Measurements from ENCODE around the gene CSK.

DNA sequence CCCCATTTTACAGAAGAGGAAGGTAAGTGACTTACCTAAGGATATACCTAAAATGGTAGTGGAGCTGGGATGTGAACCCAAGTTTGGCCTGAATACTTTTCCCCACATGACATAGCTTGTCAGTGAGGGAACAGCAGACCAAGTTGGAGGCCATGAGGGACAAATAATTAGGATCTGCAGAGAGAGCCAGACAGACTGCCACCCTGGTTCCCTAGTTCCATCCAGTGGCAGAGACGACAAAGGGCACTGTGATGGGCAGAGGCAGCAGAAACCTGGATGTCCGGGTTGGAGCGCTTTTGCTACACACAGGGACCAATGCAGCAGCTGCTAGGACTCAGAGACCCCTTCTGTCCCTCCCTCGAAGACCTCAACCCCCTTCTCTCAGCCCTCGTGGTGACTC is 45.7 kb downstream of the CSK start:
- no peak for TF ChIP-seq EZH2 (IDR thresholded peaks at IDR 0.05)
- TF ChIP-seq POLR2AphosphoS5 (IDR thresholded peaks at IDR 0.05; ENCODE audit: borderline replicate concordance, low read depth, low read length): no peak
